RPMI7951 (cell line): Measurements from ENCODE around the gene KRTAP21-2. TPM values are rescaled to one million over a fixed set of nuclear protein-coding genes. Genes with fewer than 3 reads are reported as not detected.

Experiments
- total RNA-seq: library from RNA; depleted of rRNA; stranded (reverse); fragments of >200 nt; shearing (Covaris generic); gene quantifications from 2 replicates; pipeline ENCODE4 v1.2.3, GENCODE V29; 2014; rRNA removed

The KRTAP21-2 gene
- total RNA-seq, 1 experiment from 2014 or later: not detected

Other genes starting within 250 kb of the KRTAP21-2 start
- gene KRTAP19-5, start 245.1 kb downstream of the KRTAP21-2 start, total RNA-seq: not detected in 2 replicates
- gene KRTAP19-6, start 205.4 kb downstream of the KRTAP21-2 start, total RNA-seq: not detected in 2 replicates
- gene KRTAP19-7, start 185.9 kb downstream of the KRTAP21-2 start, total RNA-seq: not detected in 2 replicates
- not detected in 2 replicates for gene KRTAP22-2, start 156.9 kb downstream of the KRTAP21-2 start, total RNA-seq
- gene KRTAP6-3, start 154.8 kb downstream of the KRTAP21-2 start, total RNA-seq: not detected in 2 replicates
- gene KRTAP6-2, start 148.4 kb downstream of the KRTAP21-2 start, total RNA-seq: not detected in 2 replicates
- gene KRTAP22-1, start 146.2 kb downstream of the KRTAP21-2 start, total RNA-seq: not detected in 2 replicates
- not detected in 2 replicates for gene KRTAP6-1, start 133.3 kb downstream of the KRTAP21-2 start, total RNA-seq
- gene KRTAP20-1, start 130.8 kb downstream of the KRTAP21-2 start, total RNA-seq: not detected in 2 replicates
- gene KRTAP20-4, start 126.6 kb downstream of the KRTAP21-2 start, total RNA-seq: not detected in 2 replicates
- gene KRTAP20-2, start 112.1 kb downstream of the KRTAP21-2 start, total RNA-seq: not detected in 2 replicates
- gene KRTAP20-3, start 104.4 kb downstream of the KRTAP21-2 start, total RNA-seq: not detected in 2 replicates
- not detected in 2 replicates for gene KRTAP21-3, start 28.5 kb downstream of the KRTAP21-2 start, total RNA-seq
- gene KRTAP21-1, start 8.2 kb upstream of the KRTAP21-2 start, total RNA-seq: not detected in 2 replicates
- not detected in 2 replicates for gene KRTAP8-1, start 66.0 kb upstream of the KRTAP21-2 start, total RNA-seq
- not detected in 2 replicates for gene KRTAP7-1, start 82.5 kb upstream of the KRTAP21-2 start, total RNA-seq
- gene KRTAP11-1, start 134.3 kb upstream of the KRTAP21-2 start, total RNA-seq: not detected in 2 replicates